ENCODE results near the gene SMIM41.

Gene SMIM41

DNA sequence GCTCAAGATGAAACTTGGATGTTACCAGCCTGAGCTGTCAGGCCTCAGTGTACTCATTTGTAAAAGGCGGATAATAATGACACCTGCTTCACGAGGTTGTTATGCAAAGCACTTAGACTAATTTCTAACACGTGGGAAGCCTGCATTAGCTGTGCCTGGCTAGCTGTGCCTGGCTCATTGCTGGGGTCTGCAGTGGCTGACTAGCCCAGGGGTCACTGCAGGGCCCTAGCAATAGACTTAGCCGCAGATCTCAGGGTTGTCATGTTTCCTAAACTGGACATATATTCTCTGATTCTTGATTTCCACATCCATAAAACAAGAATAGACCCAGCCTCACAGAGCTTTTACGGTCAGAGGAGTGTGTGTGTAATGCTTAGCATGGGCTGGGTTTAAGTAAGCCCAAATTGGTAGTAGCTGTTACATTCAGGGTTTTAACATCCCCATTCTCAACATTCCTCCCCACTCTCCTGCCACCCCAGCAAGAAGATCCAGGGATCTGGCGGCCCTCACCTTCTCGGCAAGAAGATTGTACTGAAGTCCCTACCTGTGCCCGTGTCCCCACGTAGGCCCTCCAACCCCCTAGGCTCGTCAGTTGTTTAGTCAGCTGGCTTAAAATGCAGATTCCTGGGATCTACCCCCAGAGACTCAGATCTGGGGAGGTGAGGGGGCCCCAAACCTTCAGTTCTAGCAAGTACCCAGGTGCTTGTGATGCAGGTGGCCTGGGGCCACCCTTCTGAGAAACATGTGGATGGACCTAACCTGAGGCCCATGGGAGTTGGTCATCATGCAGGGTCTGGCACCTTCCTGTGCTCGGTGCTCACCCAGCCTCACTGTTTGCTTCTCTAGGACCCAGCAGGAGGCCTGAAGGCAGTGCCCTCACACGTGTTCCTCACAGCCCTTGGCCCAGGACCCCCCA is 19.7 kb upstream of the SMIM41 start:
- DNase-seq (ENCODE audit: low spot score) = no peak
- no peak overlapping the region for H3K4me3 ChIP-seq
- H3K27ac ChIP-seq = peak overlapping the region in 1 of 2 donors; percentile 5
- TF ChIP-seq CTCF (IDR thresholded peaks at IDR 0.05) = no peak

DNA sequence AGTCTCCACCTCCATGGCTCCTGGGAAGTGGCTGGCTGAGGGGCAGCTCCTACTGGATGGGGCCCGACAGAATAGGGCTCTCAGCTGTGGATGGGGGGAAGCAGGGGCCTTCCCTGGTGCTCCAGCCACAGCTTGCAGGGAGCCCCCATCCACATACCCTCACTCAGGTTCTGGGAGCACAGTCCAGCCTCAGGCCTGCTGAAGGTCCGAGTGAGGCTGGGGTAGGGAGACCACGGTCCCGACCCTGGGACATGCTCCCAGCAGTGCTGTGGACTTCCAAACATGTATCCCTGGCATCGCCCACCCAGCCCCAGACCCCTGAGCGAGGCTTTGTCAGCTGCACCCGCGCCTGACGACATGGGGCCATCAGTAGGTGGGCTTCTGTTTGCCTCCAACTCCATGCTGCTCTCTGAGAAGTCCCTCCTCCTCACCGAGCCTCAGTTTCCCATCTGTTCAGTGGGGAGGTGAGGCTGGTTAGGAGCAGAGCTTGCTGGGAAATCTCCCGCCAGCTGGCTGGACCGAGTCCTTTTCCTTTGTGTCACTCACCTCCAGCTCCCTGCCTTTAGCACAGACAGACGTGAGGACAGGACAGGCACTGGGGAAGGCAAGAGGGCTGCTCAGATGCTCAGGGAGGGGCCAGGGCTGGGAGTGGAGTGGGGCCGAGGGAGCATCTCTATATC is 18.9 kb upstream of the SMIM41 start:
- peak; percentile 91 for DNase-seq (ENCODE audit: low spot score)
- H3K4me3 ChIP-seq = no peak overlapping the region
- TF ChIP-seq CTCF (IDR thresholded peaks at IDR 0.05) = no peak
- H3K27ac ChIP-seq = peak overlapping the region in 1 of 2 donors; percentile 5

DNA sequence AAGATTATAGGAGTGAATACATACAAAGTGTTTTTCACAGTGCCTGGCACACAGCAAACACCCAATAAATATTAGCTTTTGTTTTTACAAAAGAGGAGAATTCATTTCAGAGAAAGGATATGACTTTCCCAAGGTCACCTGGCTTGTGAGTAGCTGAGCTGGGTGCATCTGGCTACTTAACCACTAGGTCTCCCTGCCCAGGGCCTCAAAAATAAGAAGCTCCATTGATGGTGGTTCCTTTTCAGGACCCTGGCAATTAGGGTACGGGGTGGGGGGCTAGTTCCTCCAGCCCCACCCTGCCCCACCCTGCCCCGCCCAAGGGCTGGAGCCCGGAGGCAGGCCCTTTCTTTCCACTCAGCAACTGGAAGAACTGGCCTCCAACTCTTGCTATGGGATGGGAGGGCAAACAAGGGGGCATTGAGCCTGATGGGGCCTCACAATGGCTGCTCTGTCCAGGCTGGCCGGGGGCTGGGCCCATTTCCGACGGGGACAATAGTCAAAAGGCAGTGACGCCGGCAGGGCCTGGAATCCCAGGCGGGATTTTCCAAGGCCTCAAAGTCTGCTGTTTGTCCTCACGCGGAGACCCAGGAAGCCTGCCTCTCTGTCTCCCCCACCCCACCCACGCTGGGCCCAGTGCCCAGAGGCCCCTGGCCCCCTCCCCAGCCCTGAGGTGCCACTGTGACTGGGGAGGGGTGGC is 17.9 kb upstream of the SMIM41 start:
- no peak for DNase-seq (ENCODE audit: low spot score)
- H3K27ac ChIP-seq = peak overlapping the region in 1 of 2 donors; percentile 86
- no peak overlapping the region for H3K4me3 ChIP-seq
- no peak for TF ChIP-seq CTCF (IDR thresholded peaks at IDR 0.05)

DNA sequence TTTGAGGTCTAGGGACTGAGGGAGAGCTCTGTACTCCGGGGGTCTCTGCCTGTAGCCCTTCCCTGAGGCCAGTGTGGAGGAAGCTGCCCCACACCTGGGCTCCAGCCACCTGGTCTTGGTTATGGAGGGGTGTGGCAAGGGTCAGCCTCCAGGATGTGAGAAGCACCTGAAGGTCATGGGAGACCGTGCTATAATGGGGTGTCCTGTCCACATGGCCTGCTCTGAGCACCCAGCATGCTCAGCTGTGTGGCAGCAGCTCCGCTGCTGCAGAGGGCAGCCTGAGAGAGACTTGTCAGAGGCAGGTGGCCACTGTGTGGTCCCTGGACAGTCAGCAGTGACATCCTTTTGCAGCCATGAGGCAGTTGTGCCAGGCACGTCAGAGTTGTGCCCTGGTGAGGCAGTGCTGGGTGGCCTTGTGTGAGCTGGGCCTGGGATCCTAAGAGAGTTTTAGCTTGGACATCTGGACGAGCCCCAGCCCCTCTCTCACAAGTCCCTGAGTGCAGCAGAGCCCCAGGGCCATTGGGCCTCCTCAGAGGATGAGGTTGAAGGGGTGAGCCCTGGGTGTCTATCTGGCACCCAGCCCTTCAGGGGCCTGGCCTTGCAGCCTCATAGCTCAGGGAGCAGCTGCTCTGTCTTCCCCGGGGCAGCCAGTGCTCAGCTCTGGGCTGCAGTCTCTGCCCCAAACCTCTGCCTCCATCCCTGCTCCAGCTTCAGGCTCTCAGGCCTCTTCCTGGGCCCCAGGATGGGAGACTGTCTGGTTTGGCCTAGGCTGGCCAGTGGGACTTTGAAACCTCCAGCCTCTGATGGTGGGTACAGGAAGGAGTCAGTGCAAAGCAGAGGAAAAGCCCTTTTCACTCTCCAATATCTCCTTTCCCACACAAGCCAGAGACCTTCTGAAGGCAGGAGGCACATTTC is 17.1 kb upstream of the SMIM41 start:
- Histone ChIP-seq H3K27ac (peak overlapping the region; percentile 71 to 86), H3K4me3 (no peak overlapping the region)
- TF ChIP-seq CTCF (IDR thresholded peaks at IDR 0.05) = no peak
- peak; percentile 82 for DNase-seq (ENCODE audit: low spot score)

GRCh38 chr12:52063082-52063924 is 16.2 kb upstream of the SMIM41 start:
- Histone ChIP-seq H3K27ac (peak overlapping the region; percentile 71 to 86), H3K4me3 (peak overlapping the region; percentile 27)
- TF ChIP-seq CTCF (IDR thresholded peaks at IDR 0.05) = no peak
- peak; percentile 83 for DNase-seq (ENCODE audit: low spot score)

All from coronary artery (tissue), 2 donors.